Panc1 (cell line): ENCODE measurements around the gene ABCA7. TPM values are rescaled to one million over a fixed set of nuclear protein-coding genes. Genes with fewer than 3 reads are reported as not detected.

Experiments
- ATAC-seq: fragments of 200-7000 bp; cut with Tn5 transposase; 2 replicates; pipeline ENCODE4 v1.9.1; 2020; ENCODE audit warnings: mild to moderate bottlenecking, moderate library complexity
- BruUV-seq: library from RNA; stranded (reverse); fragments of 400-500 nt; replicated peaks from 2 replicates; lab custom pipeline; 2021; lab: Mats Ljungman, UMichigan
- CTCF ChIA-PET: fragments of 300-600 bp; sonication (Branson Sonifier 250); formaldehyde crosslinking; loops from one replicate; lab custom pipeline; 2022; ENCODE audit warnings: antibody characterized with exemption; lab: Charles Lee
- POLR2A ChIA-PET: fragments of 300-600 bp; sonication (Branson Sonifier 250); formaldehyde crosslinking; loops from one replicate; lab custom pipeline; 2022; ENCODE audit warnings: antibody characterized with exemption; lab: Charles Lee
- DNase-seq: peaks from one replicate; pipeline ENCODE4 v3.0.0-alpha.2; 2010; ENCODE audit warnings: low read depth, low spot score
- H3K27ac ChIP-seq: 2 replicates; pipeline ENCODE4 v1.5.1; 2011; ENCODE audit warnings: mild to moderate bottlenecking, low read length, inconsistent platforms
- H3K27me3 ChIP-seq: fragments of 200-500 bp; sonication (Bioruptor generic); 2 replicates; pipeline ENCODE4 v1.6.0; 2014; ENCODE audit warnings: low read length, inconsistent platforms; ENCODE audit not compliant: control insufficient read depth, insufficient read depth
- H3K36me3 ChIP-seq: fragments of 200-500 bp; sonication (Bioruptor generic); 2 replicates; pipeline ENCODE4 v1.5.1; 2014; ENCODE audit warnings: inconsistent platforms, mild to moderate bottlenecking, low read length, moderate library complexity; ENCODE audit not compliant: control insufficient read depth, insufficient read depth
- H3K4me1 ChIP-seq: 2 replicates; pipeline ENCODE4 v1.5.1; 2011; ENCODE audit warnings: inconsistent platforms, mild to moderate bottlenecking, low read length, moderate library complexity; ENCODE audit not compliant: control insufficient read depth, insufficient read depth
- H3K4me3 ChIP-seq, 2 experiments: 2 replicates each; pipeline ENCODE4 v1.5.1; 2011 to 2012; ENCODE audit warnings: low read depth in 2 of 2, low read length in 2 of 2, mild to moderate bottlenecking in 2 of 2, inconsistent platforms in 1 of 2, moderate library complexity in 1 of 2
- H3K9me3 ChIP-seq: fragments of 200-500 bp; sonication (Bioruptor generic); 2 replicates; pipeline ENCODE4 v1.5.1; 2014; ENCODE audit warnings: low read depth, mild to moderate bottlenecking, inconsistent platforms, low read length, moderate library complexity; ENCODE audit not compliant: control insufficient read depth, insufficient read depth
- CTCF ChIP-seq: fragments of 450-650 bp; IDR thresholded peaks from 2 replicates; pipeline ENCODE4 v1.5.1; 2017; ENCODE audit warnings: mild to moderate bottlenecking
- POLR2AphosphoS5 ChIP-seq: IDR thresholded peaks from 2 replicates; pipeline ENCODE4 v1.6.1; 2012; ENCODE audit warnings: mild to moderate bottlenecking, low read depth, low read length, moderate library complexity
- REST ChIP-seq, 2 experiments: IDR thresholded peaks; 2 replicates each; pipeline ENCODE4 v1.6.1; 2011 to 2012; ENCODE audit warnings: low read depth in 2 of 2, control low read depth in 1 of 2, low read length in 1 of 2, mild to moderate bottlenecking in 1 of 2, moderate library complexity in 1 of 2; ENCODE audit not compliant: insufficient read depth in 1 of 2
- SIN3A ChIP-seq: IDR thresholded peaks from 2 replicates; pipeline ENCODE4 v1.6.1; 2012; ENCODE audit warnings: low read depth, mild to moderate bottlenecking, low read length, moderate library complexity, borderline replicate concordance; ENCODE audit not compliant: insufficient read depth
- TCF7L2 ChIP-seq: IDR thresholded peaks from 2 replicates; pipeline ENCODE4 v1.6.1; 2011; ENCODE audit warnings: mild to moderate bottlenecking, low read depth, low read length, inconsistent platforms
- in situ Hi-C: cut with HindIII; loops from 2 replicates; pipeline ENCODE4 v1.10.0; 2016; ENCODE audit warnings: low sequenced_read_pairs, low pct_unique_long_range_greater_than_20kb
- intact Hi-C: fragments of 100-400 bp; cut with micrococcal nuclease; formaldehyde crosslinking; loops from one replicate; pipeline ENCODE4 v1.10.0; 2022; ENCODE audit not compliant: unreplicated experiment
- total RNA-seq: library from RNA; stranded (reverse); gene quantifications from one replicate; pipeline ENCODE4 v1.2.1, GENCODE V29; 2021; ENCODE audit not compliant: unreplicated experiment

Gene ABCA7
- total RNA-seq, 1 experiment from 2014 or later = 47.5 TPM

DNA sequence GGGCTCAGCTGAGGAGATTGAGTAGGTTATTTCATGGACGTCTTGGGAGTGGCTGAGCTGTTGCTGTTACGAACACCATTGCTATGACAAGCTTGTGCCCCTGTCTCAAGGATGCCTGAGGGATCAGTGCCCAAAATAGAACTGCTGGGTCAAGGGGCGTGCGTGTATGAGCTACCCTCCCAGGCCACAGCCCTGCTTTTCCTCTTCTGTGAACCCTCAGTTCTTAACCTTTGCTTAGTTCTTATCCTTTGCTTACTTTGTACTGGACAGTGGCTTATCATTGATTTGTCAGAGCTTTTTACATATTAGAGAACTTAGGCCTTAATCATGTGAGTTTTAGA, 36.1 kb downstream of the ABCA7 start:
- ChIA-PET CTCF (no interaction called here), POLR2A (interaction anchor here (0.7 kb wide), 1 partner anchor 10 kb away, joined by 5 read pairs; no protein-coding TSS in a partner anchor)
- ATAC-seq (no peak), DNase-seq (no peak)
- no peaks in the 10 kb centered on the region for H3K9me3 ChIP-seq
- TF ChIP-seq REST (IDR thresholded peaks at IDR 0.05; ENCODE audit: insufficient read depth in 1 of 2, low read depth in 2 of 2, low read length in 1 of 2) (no peak), CTCF (no peak), SIN3A (no peak), TCF7L2 (no peak), POLR2AphosphoS5 (no peak)
- H3K27me3 ChIP-seq = no peaks in the 10 kb centered on the region
- no TSS peak for BruUV-seq
- no peak overlapping the region for H3K4me3 ChIP-seq
- in situ Hi-C loops (no loop called here), intact Hi-C loops (no loop called here)
- H3K4me1 ChIP-seq = peaks cover 8% of the 10 kb centered on the region
- peak overlapping the region; percentile 54; the same call in 1 of the 2 replicates for H3K27ac ChIP-seq
- H3K36me3 ChIP-seq = no peaks in the 10 kb centered on the region

GRCh38 chr19:1076951-1077350, 37.0 kb downstream of the ABCA7 start:
- ChIA-PET CTCF (interaction anchor here (0.6 kb wide), 1 partner anchor 35 kb away, joined by 7 read pairs; no protein-coding TSS in a partner anchor), POLR2A (interaction anchor here (0.7 kb wide), 1 partner anchor 11 kb away, joined by 5 read pairs; no protein-coding TSS in a partner anchor)
- Histone ChIP-seq H3K27me3 (no peaks in the 10 kb centered on the region), H3K4me1 (peaks cover 8% of the 10 kb centered on the region), H3K36me3 (no peaks in the 10 kb centered on the region), H3K9me3 (no peaks in the 10 kb centered on the region), H3K27ac (no peak overlapping the region), H3K4me3 (no peak overlapping the region)
- in situ Hi-C loops (no loop called here), intact Hi-C loops (no loop called here)
- BruUV-seq = no TSS peak
- no peak for DNase-seq
- ATAC-seq = no peak
- TF ChIP-seq TCF7L2 (peak; percentile 44; the same call in 1 of the 2 replicates), CTCF (no peak)
